HepG2 (cell line): Measurements from ENCODE around the gene GORASP2. TPM values are rescaled to one million over a fixed set of nuclear protein-coding genes. Genes with fewer than 3 reads are reported as not detected.

Experiments used
- BCLAF1 ChIP-seq: fragments of 450-650 bp; IDR thresholded peaks from 2 replicates; pipeline ENCODE4 v1.6.1; 2017; ENCODE audit warnings: mild to moderate bottlenecking
- E2F1 ChIP-seq: sonication (generic); formaldehyde crosslinking; IDR thresholded peaks from 2 replicates; pipeline ENCODE4 v1.5.0; 2020; ENCODE audit warnings: missing genetic modification reagents
- EZH2 ChIP-seq: conservative IDR thresholded peaks from 2 replicates; pipeline ENCODE4 v1.6.1; 2012; ENCODE audit warnings: mild to moderate bottlenecking, low read depth, low read length, moderate library complexity
- GABPB1 ChIP-seq: IDR thresholded peaks from 2 replicates; pipeline ENCODE4 v1.6.1; 2016; ENCODE audit warnings: mild to moderate bottlenecking, missing genetic modification reagents, moderate library complexity, missing compliant biosample characterization
- HOXA7 ChIP-seq: sonication (generic); formaldehyde crosslinking; IDR thresholded peaks from 2 replicates; pipeline ENCODE4 v1.8.1; 2022; ENCODE audit warnings: mild to moderate bottlenecking, missing genetic modification reagents, moderate library complexity
- NR0B2 ChIP-seq: sonication (generic); formaldehyde crosslinking; IDR thresholded peaks from 2 replicates; pipeline ENCODE4 v1.4.0; 2020; ENCODE audit warnings: mild to moderate bottlenecking, missing genetic modification reagents
- RFXAP ChIP-seq: sonication (generic); formaldehyde crosslinking; IDR thresholded peaks from 2 replicates; pipeline ENCODE4 v1.4.0; 2020; ENCODE audit warnings: missing genetic modification reagents, borderline replicate concordance
- SIN3B ChIP-seq: fragments of 150-350 bp; IDR thresholded peaks from 2 replicates; pipeline ENCODE4 v1.6.1; 2014; ENCODE audit warnings: low read length
- SMAD9 ChIP-seq: sonication (generic); formaldehyde crosslinking; IDR thresholded peaks from 2 replicates; pipeline ENCODE4 v1.5.1; 2020; ENCODE audit warnings: mild to moderate bottlenecking, missing genetic modification reagents
- TBX2 ChIP-seq: sonication (generic); formaldehyde crosslinking; IDR thresholded peaks from 2 replicates; pipeline ENCODE4 v1.5.0; 2020; ENCODE audit warnings: missing genetic modification reagents, mild to moderate bottlenecking, borderline replicate concordance
- TSC22D2 ChIP-seq: sonication (generic); formaldehyde crosslinking; IDR thresholded peaks from 2 replicates; pipeline ENCODE4 v1.5.1; 2020; ENCODE audit warnings: missing genetic modification reagents, mild to moderate bottlenecking, borderline replicate concordance
- ZBTB2 ChIP-seq: sonication (generic); formaldehyde crosslinking; IDR thresholded peaks from 2 replicates; pipeline ENCODE4 v1.8.0; 2022; ENCODE audit warnings: low read depth, missing genetic modification reagents
- ZFP62 ChIP-seq: sonication (generic); formaldehyde crosslinking; IDR thresholded peaks from 2 replicates; pipeline ENCODE4 v1.4.0; 2020; ENCODE audit warnings: missing genetic modification reagents
- ZNF552 ChIP-seq: sonication (generic); formaldehyde crosslinking; IDR thresholded peaks from 2 replicates; pipeline ENCODE4 v1.9.0; 2022; ENCODE audit warnings: missing genetic modification reagents, mild to moderate bottlenecking, borderline replicate concordance
- ZNF780A ChIP-seq: sonication (generic); formaldehyde crosslinking; IDR thresholded peaks from 2 replicates; pipeline ENCODE4 v1.8.0; 2022; ENCODE audit warnings: mild to moderate bottlenecking, missing genetic modification reagents, moderate library complexity
- ZNF800 ChIP-seq: sonication (generic); formaldehyde crosslinking; IDR thresholded peaks from 2 replicates; pipeline ENCODE4 v1.4.0; 2020; ENCODE audit warnings: missing genetic modification reagents
- polyA plus RNA-seq, 8 experiments: library from polyadenylated mRNA; depleted of rRNA in 3 of 8; stranded (reverse) in 7 of 8; unstranded in 1 of 8; fragments of >200 nt; fragmentation: Illumina TruSeq in 4 of 8; extraction: Trizol in 4 of 8; gene quantifications; 2 replicates each; pipeline versions ENCODE4 v1.2.1 to v1.2.3, GENCODE V29; 2011 to 2016; ENCODE audit warnings: low read depth in 4 of 8, missing spikeins in 1 of 8, mixed read lengths in 1 of 8; ENCODE audit not compliant: insufficient read depth in 1 of 8
- total RNA-seq, 5 experiments: library from RNA; depleted of rRNA; stranded (reverse); fragments of >200 nt; fragmentation: Illumina TruSeq; extraction: Trizol; gene quantifications; 2 replicates each; pipeline ENCODE4 v1.2.3, GENCODE V29; 2016; ENCODE audit warnings: low read depth in 1 of 5
- TF ChIP-seq, protein P1 (sequence below): sonication (generic); formaldehyde crosslinking; IDR thresholded peaks from 2 replicates; pipeline ENCODE4 v1.4.0; 2020; ENCODE audit warnings: mild to moderate bottlenecking, missing genetic modification reagents, borderline replicate concordance

The GORASP2 gene
- total and polyA plus RNA-seq, 2 of the 13 experiments (the other 11 are each of a cell fraction or from before 2014, with no cell fraction given) = 103 to 239 TPM

DNA sequence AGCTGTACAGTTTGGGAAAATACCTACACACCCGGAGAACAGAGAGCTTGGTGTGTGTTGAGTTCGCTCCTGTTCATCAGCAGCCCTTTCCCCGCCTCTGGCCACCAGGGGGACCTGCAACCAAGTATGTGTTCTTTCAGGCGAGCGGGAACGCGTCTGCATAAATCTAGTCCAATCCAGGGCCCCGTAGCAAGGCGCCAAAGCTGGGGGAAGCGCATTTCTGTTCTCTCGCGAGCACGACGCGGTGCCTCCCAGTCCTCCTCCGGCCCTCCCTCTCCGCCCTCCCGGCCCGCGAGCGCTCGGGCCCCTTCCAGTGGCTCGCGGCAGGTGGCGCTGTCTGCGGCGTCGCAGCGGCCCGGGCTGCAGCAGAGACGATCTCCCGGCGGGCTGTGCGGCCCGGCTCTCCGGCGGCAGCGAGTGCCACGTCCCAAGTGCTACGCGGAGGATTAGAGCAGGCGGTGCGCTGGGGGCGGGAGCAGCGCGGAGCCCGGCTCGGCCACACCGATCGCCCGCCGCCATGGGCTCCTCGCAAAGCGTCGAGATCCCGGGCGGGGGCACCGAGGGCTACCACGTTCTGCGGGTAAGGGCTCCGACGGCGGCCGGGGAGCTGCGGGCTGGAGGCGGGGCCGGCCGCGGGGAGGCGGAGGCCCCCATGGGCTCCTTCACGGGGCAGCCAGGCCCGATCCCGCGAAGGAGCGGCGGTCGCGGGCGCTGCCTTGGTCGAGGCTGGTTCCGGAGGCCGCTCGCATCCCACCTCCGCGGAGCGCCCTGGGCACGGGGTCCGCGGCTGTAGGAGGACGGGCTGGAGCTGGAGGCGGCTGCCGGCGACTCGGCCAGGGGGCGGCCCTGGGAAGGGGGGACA, at the start of gene GORASP2 (continued):
- TF ChIP-seq ZNF780A (peak; percentile 97), ZNF552 (CRISPR knock-in tag) (peak; percentile 91), ZFP62 (CRISPR knock-in tag) (no peak), TBX2 (CRISPR knock-in tag) (peak; percentile 97), BCLAF1 (no peak), TSC22D2 (CRISPR knock-in tag) (peak; percentile 98), HOXA7 (CRISPR knock-in tag) (no peak), SMAD9 (CRISPR knock-in tag) (0 out of 2 replicates have a peak, but pooled peaks have one; percentile 83), RFXAP (CRISPR knock-in tag) (peak; percentile 85; the same call in 1 of the 2 replicates), E2F1 (CRISPR knock-in tag) (peak; percentile 100), NR0B2 (CRISPR knock-in tag) (peak; percentile 85; the same call in 1 of the 2 replicates), EZH2 (no peak), ZNF800 (no peak; the same call in none of the 2 replicates), SIN3B (no peak), ZBTB2 (CRISPR knock-in tag) (peak; percentile 97), GABPB1 (peak; percentile 93)
- TF ChIP-seq, protein P1, sequence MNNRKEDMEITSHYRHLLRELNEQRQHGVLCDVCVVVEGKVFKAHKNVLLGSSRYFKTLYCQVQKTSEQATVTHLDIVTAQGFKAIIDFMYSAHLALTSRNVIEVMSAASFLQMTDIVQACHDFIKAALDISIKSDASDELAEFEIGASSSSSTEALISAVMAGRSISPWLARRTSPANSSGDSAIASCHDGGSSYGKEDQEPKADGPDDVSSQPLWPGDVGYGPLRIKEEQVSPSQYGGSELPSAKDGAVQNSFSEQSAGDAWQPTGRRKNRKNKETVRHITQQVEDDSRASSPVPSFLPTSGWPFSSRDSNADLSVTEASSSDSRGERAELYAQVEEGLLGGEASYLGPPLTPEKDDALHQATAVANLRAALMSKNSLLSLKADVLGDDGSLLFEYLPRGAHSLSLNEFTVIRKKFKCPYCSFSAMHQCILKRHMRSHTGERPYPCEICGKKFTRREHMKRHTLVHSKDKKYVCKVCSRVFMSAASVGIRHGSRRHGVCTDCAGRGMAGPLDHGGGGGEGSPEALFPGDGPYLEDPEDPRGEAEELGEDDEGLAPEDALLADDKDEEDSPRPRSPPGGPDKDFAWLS = no peak
